HCT116 (cell line): ENCODE results near the gene TICAM1. TPM values are rescaled to one million over a fixed set of nuclear protein-coding genes. Genes with fewer than 3 reads are reported as not detected.

Experiments
- ATAC-seq: fragments of 200-7000 bp; cut with Tn5 transposase; 2 replicates; pipeline ENCODE4 v1.9.1; 2020; ENCODE audit warnings: mild to moderate bottlenecking, moderate library complexity
- BruUV-seq: library from RNA; stranded (reverse); fragments of 400-500 nt; replicated peaks from 2 replicates; lab custom pipeline; 2021; lab: Mats Ljungman, UMichigan
- CTCF ChIA-PET: fragments of 300-600 bp; sonication (Branson Sonifier 250); formaldehyde crosslinking; loops from one replicate; lab custom pipeline; 2021; ENCODE audit warnings: antibody characterized with exemption; lab: Charles Lee
- POLR2A ChIA-PET: fragments of 300-600, 350-600 bp; sonication (Branson Sonifier 250); formaldehyde crosslinking; loops from one replicate; lab custom pipeline; 2021; ENCODE audit warnings: antibody characterized with exemption; lab: Charles Lee
- RAD21 ChIA-PET, 2 experiments: fragments of 300-600 bp; sonication (Branson Sonifier 250); formaldehyde crosslinking; loops; one replicate each; lab custom pipeline; 2023; ENCODE audit warnings: low total read pairs in 2 of 2; ENCODE audit not compliant: uncharacterized antibody in 2 of 2, unreplicated experiment in 2 of 2, low non-redundant PET in 1 of 2; lab: Charles Lee
- DNase-seq: peaks from one replicate; pipeline ENCODE4 v3.0.0-alpha.2; 2010; ENCODE audit warnings: low read depth, low spot score
- H2AFZ ChIP-seq: fragments of 200-600 bp; shearing (Covaris generic), sonication (generic); 2 replicates; pipeline ENCODE4 v1.6.1; 2017; ENCODE audit warnings: low read depth, mixed run types, mixed read lengths, antibody characterized with exemption, low read length; ENCODE audit not compliant: poor library complexity, severe bottlenecking
- H3K27ac ChIP-seq: 2 replicates; pipeline ENCODE4 v1.5.1; 2012; ENCODE audit warnings: low read depth, low read length
- H3K27me3 ChIP-seq: fragments of 200-600 bp; sonication (generic); 2 replicates; pipeline ENCODE4 v1.6.1; 2016; ENCODE audit warnings: mixed run types, low read length, mixed read lengths; ENCODE audit not compliant: insufficient read depth
- H3K36me3 ChIP-seq, 2 experiments: fragments of 200-500 bp in 1 of 2; fragments of 200-600 bp in 1 of 2; sonication (Bioruptor generic) in 1 of 2; sonication (generic) in 1 of 2; 2 replicates each; pipeline versions ENCODE4 v1.5.1 to v1.6.1; 2014 to 2016; ENCODE audit warnings: low read length in 2 of 2, inconsistent platforms in 1 of 2, mixed read lengths in 1 of 2, mixed run types in 1 of 2; ENCODE audit not compliant: insufficient read depth in 2 of 2, control insufficient read depth in 1 of 2
- H3K4me1 ChIP-seq, 2 experiments: fragments of 200-600 bp in 1 of 2; sonication (generic) in 1 of 2; 2 replicates each; pipeline versions ENCODE4 v1.5.1 to v1.6.1; 2012 to 2017; ENCODE audit warnings: low read length in 2 of 2, inconsistent platforms in 1 of 2, mild to moderate bottlenecking in 1 of 2, mixed read lengths in 1 of 2, mixed run types in 1 of 2, moderate library complexity in 1 of 2; ENCODE audit not compliant: insufficient read depth in 2 of 2, control insufficient read depth in 1 of 2
- H3K4me2 ChIP-seq: fragments of 200-600 bp; sonication (generic); 2 replicates; pipeline ENCODE4 v1.6.1; 2017; ENCODE audit warnings: mixed run types, low read length, mixed read lengths
- H3K4me3 ChIP-seq, 2 experiments: fragments of 200-600 bp in 1 of 2; sonication (generic) in 1 of 2; replicated peaks in 1 of 2; 2 replicates each; pipeline ENCODE4 v1.5.1; 2011 to 2016; ENCODE audit warnings: low read length in 2 of 2, control low read depth in 1 of 2, low read depth in 1 of 2, mild to moderate bottlenecking in 1 of 2, mixed read lengths in 1 of 2, mixed run types in 1 of 2
- H3K79me2 ChIP-seq: fragments of 200-600 bp; sonication (generic); 2 replicates; pipeline ENCODE4 v1.6.1; 2017; ENCODE audit warnings: mild to moderate bottlenecking, mixed run types, low read length, moderate library complexity, mixed read lengths; ENCODE audit not compliant: insufficient read depth
- H3K9ac ChIP-seq: fragments of 200-600 bp; sonication (generic); 2 replicates; pipeline ENCODE4 v1.6.1; 2016; ENCODE audit warnings: low read length, mixed read lengths
- H3K9me2 ChIP-seq: fragments of 200-600 bp; sonication (generic), shearing (Covaris generic); 2 replicates; pipeline ENCODE4 v1.6.1; 2017; ENCODE audit warnings: mixed run types, mild to moderate bottlenecking, moderate library complexity; ENCODE audit not compliant: insufficient read depth
- H3K9me3 ChIP-seq, 2 experiments: fragments of 200-500 bp in 1 of 2; fragments of 200-600 bp in 1 of 2; sonication (Bioruptor generic) in 1 of 2; sonication (generic) in 1 of 2; 2 replicates each; pipeline ENCODE4 v1.6.1; 2014 to 2017; ENCODE audit warnings: low read length in 2 of 2, mixed read lengths in 2 of 2, inconsistent platforms in 1 of 2, low read depth in 1 of 2, mild to moderate bottlenecking in 1 of 2, mixed run types in 1 of 2, moderate library complexity in 1 of 2; ENCODE audit not compliant: control insufficient read depth in 1 of 2, insufficient read depth in 1 of 2
- H4K20me1 ChIP-seq: fragments of 200-600 bp; sonication (generic), shearing (Covaris generic); 2 replicates; pipeline ENCODE4 v1.6.1; 2017; ENCODE audit warnings: mixed run types, mild to moderate bottlenecking, moderate library complexity; ENCODE audit not compliant: insufficient read depth
- ATF3 ChIP-seq: IDR thresholded peaks from 2 replicates; pipeline ENCODE4 v1.6.1; 2012
- CBX3 ChIP-seq: IDR thresholded peaks from 2 replicates; pipeline ENCODE4 v1.6.1; 2012; ENCODE audit warnings: low read depth
- CEBPB ChIP-seq: IDR thresholded peaks from 2 replicates; pipeline ENCODE4 v1.6.1; 2012; ENCODE audit warnings: low read depth
- CTCF ChIP-seq, 3 experiments: fragments of 200-600 bp in 1 of 3; sonication (generic) in 1 of 3; IDR thresholded peaks in 2 of 3; conservative IDR thresholded peaks in 1 of 3; 2 replicates each; pipeline ENCODE4 v1.5.1; 2012 to 2017; ENCODE audit warnings: low read depth in 2 of 3, low read length in 2 of 3, antibody characterized with exemption in 1 of 3, borderline replicate concordance in 1 of 3, control low read depth in 1 of 3, mild to moderate bottlenecking in 1 of 3, mixed read lengths in 1 of 3, mixed run types in 1 of 3, moderate library complexity in 1 of 3; ENCODE audit not compliant: insufficient read depth in 1 of 3
- EGR1 ChIP-seq: IDR thresholded peaks from 2 replicates; pipeline ENCODE4 v1.6.1; 2012; ENCODE audit warnings: low read depth
- ELF1 ChIP-seq: IDR thresholded peaks from 2 replicates; pipeline ENCODE4 v1.6.1; 2012; ENCODE audit warnings: low read depth, borderline replicate concordance
- EZH2 ChIP-seq: fragments of 200-600 bp; sonication (generic); IDR thresholded peaks from 2 replicates; pipeline ENCODE4 v1.6.1; 2017; ENCODE audit warnings: antibody characterized with exemption, mixed run types
- POLR2AphosphoS5 ChIP-seq: IDR thresholded peaks from 2 replicates; pipeline ENCODE4 v1.6.1; 2011; ENCODE audit warnings: mild to moderate bottlenecking, low read depth, low read length, moderate library complexity
- SP1 ChIP-seq: IDR thresholded peaks from 2 replicates; pipeline ENCODE4 v1.6.1; 2012; ENCODE audit warnings: low read depth
- ZBTB33 ChIP-seq: IDR thresholded peaks from 2 replicates; pipeline ENCODE4 v1.6.1; 2011; ENCODE audit warnings: mild to moderate bottlenecking, low read length, moderate library complexity; ENCODE audit not compliant: insufficient replicate concordance; ENCODE audit errors: extremely low read depth
- ZFX ChIP-seq: fragments of 450-650 bp; IDR thresholded peaks from 2 replicates; pipeline ENCODE4 v1.6.1; 2017
- intact Hi-C: fragments of 100-400 bp; cut with micrococcal nuclease; formaldehyde crosslinking; loops from 2 replicates; pipeline ENCODE4 v1.10.0; 2022
- total RNA-seq: library from RNA; stranded (reverse); gene quantifications from one replicate; pipeline ENCODE4 v1.2.1, GENCODE V29; 2021; ENCODE audit not compliant: unreplicated experiment

TICAM1 gene
- total RNA-seq, 1 experiment from 2014 or later: 28.7 TPM

- CTCF ChIA-PET: no interaction called here
- no peaks in the 10 kb centered on the region for H4K20me1 ChIP-seq
- RAD21 ChIA-PET: no interaction called here
- POLR2A ChIA-PET: no interaction called here
- BruUV-seq: no TSS peak
- H3K27me3 ChIP-seq: 0 out of 2 replicates have a peak, but pooled peaks cover 4% of the 10 kb centered on the region
- no peak overlapping the region for H3K4me3 ChIP-seq
- no peak overlapping the region for H3K9ac ChIP-seq
- H3K9me2 ChIP-seq: no peaks in the 10 kb centered on the region
- peaks cover 0 to 5% of the 10 kb centered on the region in 2 experiments; a peak in 1 of 4 replicates for H3K9me3 ChIP-seq
- no peak for ATAC-seq
- H3K4me2 ChIP-seq: no peak overlapping the region
- no peak overlapping the region for H3K27ac ChIP-seq
- no peaks in the 10 kb centered on the region for H3K36me3 ChIP-seq
- H3K79me2 ChIP-seq: no peaks in the 10 kb centered on the region
- peaks cover 10 to 21% of the 10 kb centered on the region in 2 experiments for H3K4me1 ChIP-seq
- intact Hi-C loops: no loop called here
- TF ChIP-seq EZH2 (no peak), CTCF (IDR thresholded peaks at IDR 0.05 in 2 of 3, conservative IDR thresholded peaks at IDR 0.05 in 1 of 3; ENCODE audit: borderline replicate concordance in 1 of 3, insufficient read depth in 1 of 3, low read depth in 2 of 3, low read length in 2 of 3) (no peak), EGR1 (no peak)
- H2AFZ ChIP-seq: no peak overlapping the region
- no peak for DNase-seq
Measured at GRCh38 chr19:4776436-4777211, 54.9 kb downstream of the TICAM1 start.

GRCh38 chr19:4775627-4776152, 55.8 kb downstream of the TICAM1 start:
- Histone ChIP-seq H3K9ac (no peak overlapping the region), H3K79me2 (no peaks in the 10 kb centered on the region), H3K9me3 (peaks cover 0 to under 1% of the 10 kb centered on the region in 2 experiments; a peak in 1 of 4 replicates), H4K20me1 (no peaks in the 10 kb centered on the region), H3K36me3 (no peaks in the 10 kb centered on the region), H3K4me2 (no peak overlapping the region), H3K9me2 (no peaks in the 10 kb centered on the region), H3K4me3 (no peak overlapping the region), H3K4me1 (peaks cover 10 to 21% of the 10 kb centered on the region in 2 experiments), H3K27me3 (0 out of 2 replicates have a peak, but pooled peaks cover 4% of the 10 kb centered on the region), H3K27ac (no peak overlapping the region), H2AFZ (no peak overlapping the region)
- RAD21 ChIA-PET: no interaction called here
- ATAC-seq: no peak
- no TSS peak for BruUV-seq
- intact Hi-C loops: no loop called here
- POLR2A ChIA-PET: no interaction called here
- DNase-seq: no peak
- CTCF ChIA-PET: no interaction called here
- TF ChIP-seq CBX3 (no peak), SP1 (no peak), ATF3 (no peak), POLR2AphosphoS5 (no peak), EZH2 (no peak), ZBTB33 (no peak), ELF1 (no peak), CEBPB (no peak), ZFX (no peak), EGR1 (no peak), CTCF (IDR thresholded peaks at IDR 0.05 in 2 of 3, conservative IDR thresholded peaks at IDR 0.05 in 1 of 3; ENCODE audit: borderline replicate concordance in 1 of 3, insufficient read depth in 1 of 3, low read depth in 2 of 3, low read length in 2 of 3) (no peak)
